ENCODE results near the gene ZNF865. TPM values are rescaled to one million over a fixed set of nuclear protein-coding genes. Genes with fewer than 3 reads are reported as not detected.

ZNF865 gene
- total and polyA plus RNA-seq, 8 donors = 1.3 to 60.5 (median 6.6) TPM

DNA sequence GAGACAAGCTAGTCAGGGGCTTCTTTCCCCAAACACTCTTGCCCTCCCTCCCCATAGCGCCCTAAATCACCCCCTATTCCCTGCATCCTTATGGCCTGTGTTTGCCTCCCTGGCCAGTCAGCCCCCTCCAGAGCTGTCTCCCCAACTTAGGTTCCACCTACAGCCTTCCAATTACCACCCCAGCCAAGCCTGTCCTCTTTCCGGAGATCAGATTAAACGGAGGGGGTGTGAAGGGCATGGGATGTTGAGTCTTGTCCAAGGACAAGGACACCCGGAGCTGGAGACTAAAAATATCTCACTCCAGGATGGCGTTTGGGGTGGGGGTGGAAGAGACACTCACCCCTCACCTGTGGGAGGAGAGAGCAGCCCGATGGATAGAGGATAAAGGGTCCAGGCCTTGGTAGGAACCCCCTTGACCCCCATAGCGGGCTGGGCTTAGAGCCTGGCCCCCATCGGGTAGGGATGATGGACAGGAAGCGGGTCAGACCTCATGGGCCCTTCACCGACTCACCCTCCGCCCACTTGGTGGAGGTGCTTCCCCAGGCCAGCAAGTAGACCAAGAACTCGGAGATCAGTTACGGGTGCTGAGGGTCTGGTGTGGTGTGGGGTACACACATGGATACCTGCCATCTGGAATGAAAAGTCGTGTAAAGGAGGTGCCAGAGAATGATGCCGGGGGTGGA lies 6.0 kb downstream of the ZNF865 start:
- H3K4me1 ChIP-seq = peaks cover 5 to 65% (median 25%) of the 10 kb centered on the region in 4 donors
- TF ChIP-seq POLR2A (IDR thresholded peaks at IDR 0.05) (no peak), POLR2AphosphoS5 (IDR thresholded peaks at IDR 0.05) (no peak), EP300 (IDR thresholded peaks at IDR 0.05) (no peak)
- TF ChIP-seq, protein P1, sequence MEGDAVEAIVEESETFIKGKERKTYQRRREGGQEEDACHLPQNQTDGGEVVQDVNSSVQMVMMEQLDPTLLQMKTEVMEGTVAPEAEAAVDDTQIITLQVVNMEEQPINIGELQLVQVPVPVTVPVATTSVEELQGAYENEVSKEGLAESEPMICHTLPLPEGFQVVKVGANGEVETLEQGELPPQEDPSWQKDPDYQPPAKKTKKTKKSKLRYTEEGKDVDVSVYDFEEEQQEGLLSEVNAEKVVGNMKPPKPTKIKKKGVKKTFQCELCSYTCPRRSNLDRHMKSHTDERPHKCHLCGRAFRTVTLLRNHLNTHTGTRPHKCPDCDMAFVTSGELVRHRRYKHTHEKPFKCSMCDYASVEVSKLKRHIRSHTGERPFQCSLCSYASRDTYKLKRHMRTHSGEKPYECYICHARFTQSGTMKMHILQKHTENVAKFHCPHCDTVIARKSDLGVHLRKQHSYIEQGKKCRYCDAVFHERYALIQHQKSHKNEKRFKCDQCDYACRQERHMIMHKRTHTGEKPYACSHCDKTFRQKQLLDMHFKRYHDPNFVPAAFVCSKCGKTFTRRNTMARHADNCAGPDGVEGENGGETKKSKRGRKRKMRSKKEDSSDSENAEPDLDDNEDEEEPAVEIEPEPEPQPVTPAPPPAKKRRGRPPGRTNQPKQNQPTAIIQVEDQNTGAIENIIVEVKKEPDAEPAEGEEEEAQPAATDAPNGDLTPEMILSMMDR (IDR thresholded peaks at IDR 0.05) = no peak
- no peaks in the 10 kb centered on the region for H3K27me3 ChIP-seq
- intact Hi-C loops (cut with DNase I; ENCODE audit: low total_unique reads) = loop anchor here (5.0 kb wide), 1 partner anchor 99 kb away; no protein-coding TSS in a partner anchor
- no peaks in the 10 kb centered on the region for H3K9me3 ChIP-seq
- WGBS, 5 donors = 72 to 79% (median 77%) methylated on average over 14 to 15 of the region's 15 CpGs
- no peak overlapping the region for H3K27ac ChIP-seq
- peaks cover 13 to 69% (median 58%) of the 10 kb centered on the region in 4 donors for H3K36me3 ChIP-seq
- H3K4me3 ChIP-seq = no peak overlapping the region
- no peak for DNase-seq

DNA sequence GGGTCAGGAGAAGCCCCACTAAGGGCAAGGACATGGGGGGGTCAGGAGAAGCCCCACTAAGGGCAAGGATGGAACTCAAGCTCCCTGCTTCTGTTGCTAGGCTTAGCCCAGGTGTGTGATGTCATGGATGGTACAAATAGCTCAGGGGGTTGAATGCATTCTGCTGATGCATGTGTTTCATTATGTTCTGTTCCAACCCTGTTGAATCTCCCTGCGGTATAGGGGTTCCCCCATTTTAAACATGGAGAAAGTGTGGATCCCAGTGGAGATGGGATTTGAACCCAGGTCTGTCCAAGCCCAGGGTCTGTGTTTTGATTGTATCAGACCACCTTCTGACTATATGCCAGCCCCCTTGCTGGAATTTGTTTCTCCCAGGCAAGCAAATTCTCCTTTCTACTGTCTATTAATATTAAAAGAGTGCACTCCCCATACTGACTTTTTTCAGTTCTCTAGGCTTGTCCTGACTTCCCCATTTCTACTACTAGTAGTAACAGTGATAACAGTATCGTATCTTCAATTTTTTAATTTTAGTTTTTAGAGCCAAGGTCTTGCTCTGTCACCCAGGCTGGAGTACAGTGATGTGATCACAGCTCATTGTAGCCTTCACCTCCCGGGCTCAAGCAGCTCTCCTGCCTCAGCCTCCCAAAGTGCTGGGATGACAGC lies 6.7 kb downstream of the ZNF865 start:
- Histone ChIP-seq H3K9me3 (no peaks in the 10 kb centered on the region), H3K4me1 (peaks cover 0 to 58% (median 19%) of the 10 kb centered on the region in 4 donors), H3K27ac (no peak overlapping the region), H3K27me3 (no peaks in the 10 kb centered on the region), H3K36me3 (peaks cover 16 to 74% (median 62%) of the 10 kb centered on the region in 4 donors), H3K4me3 (no peak overlapping the region)
- DNase-seq = no peak
- TF ChIP-seq POLR2AphosphoS5 (IDR thresholded peaks at IDR 0.05) = no peak
- TF ChIP-seq, protein P1 (IDR thresholded peaks at IDR 0.05) = no peak
- TF ChIP-seq POLR2A (IDR thresholded peaks at IDR 0.05) = no peak
- TF ChIP-seq EP300 (IDR thresholded peaks at IDR 0.05) = no peak
- intact Hi-C loops (cut with DNase I; ENCODE audit: low total_unique reads) = loop anchor here (5.0 kb wide), 1 partner anchor 100 kb away; no protein-coding TSS in a partner anchor
- 80 to 93% (median 83%) methylated on average over 3 of the region's 3 CpGs for WGBS, 5 donors

DNA sequence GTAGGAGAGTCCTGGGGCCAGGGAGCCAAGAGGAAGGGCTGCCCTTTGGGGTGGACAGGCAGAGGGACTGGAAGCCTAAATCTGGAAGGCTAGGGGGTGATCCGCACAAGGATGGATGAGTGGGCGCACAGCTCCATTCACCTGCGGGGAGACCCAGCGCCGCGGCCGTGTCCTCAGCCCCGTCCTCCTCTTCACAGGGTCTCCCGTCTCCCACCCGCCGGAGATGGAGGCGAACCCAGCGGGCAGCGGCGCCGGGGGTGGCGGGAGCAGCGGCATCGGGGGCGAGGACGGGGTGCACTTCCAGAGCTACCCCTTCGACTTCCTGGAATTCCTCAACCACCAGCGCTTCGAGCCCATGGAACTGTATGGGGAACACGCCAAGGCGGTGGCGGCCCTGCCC lies 7.9 kb downstream of the ZNF865 start:
- WGBS, 5 donors = 93 to 96% (median 94%) methylated on average over 9 to 27 of the region's 27 CpGs

More for the DNA sequence above, 7.9 kb downstream of the ZNF865 start:
- Histone ChIP-seq H3K4me3 (no peak overlapping the region), H3K4me1 (peaks cover 0 to 50% (median 12%) of the 10 kb centered on the region in 4 donors), H3K27ac (no peak overlapping the region), H3K27me3 (no peaks in the 10 kb centered on the region), H3K36me3 (peaks cover 16 to 78% (median 71%) of the 10 kb centered on the region in 4 donors), H3K9me3 (no peaks in the 10 kb centered on the region)
- DNase-seq = no peak
- intact Hi-C loops (cut with DNase I; ENCODE audit: low total_unique reads) = loop anchor here (5.0 kb wide), 1 partner anchor 101 kb away; no protein-coding TSS in a partner anchor
- TF ChIP-seq POLR2AphosphoS5 (IDR thresholded peaks at IDR 0.05) (no peak), EP300 (IDR thresholded peaks at IDR 0.05) (no peak), POLR2A (IDR thresholded peaks at IDR 0.05) (no peak)
- TF ChIP-seq, protein P1 (IDR thresholded peaks at IDR 0.05) = no peak
